DMS 273 treated with DMSO at 0.1 percent for 48 hours (cell line): Measurements from ENCODE around the gene DOCK1.

Experiments
- DNase-seq: peaks from one replicate; lab custom pipeline; 2025; lab: John Stamatoyannopoulos, UW

The DOCK1 gene

GRCh38 chr10:127179612-127180250 is 274.5 kb downstream of the DOCK1 start:
- no peak for DNase-seq

DNA sequence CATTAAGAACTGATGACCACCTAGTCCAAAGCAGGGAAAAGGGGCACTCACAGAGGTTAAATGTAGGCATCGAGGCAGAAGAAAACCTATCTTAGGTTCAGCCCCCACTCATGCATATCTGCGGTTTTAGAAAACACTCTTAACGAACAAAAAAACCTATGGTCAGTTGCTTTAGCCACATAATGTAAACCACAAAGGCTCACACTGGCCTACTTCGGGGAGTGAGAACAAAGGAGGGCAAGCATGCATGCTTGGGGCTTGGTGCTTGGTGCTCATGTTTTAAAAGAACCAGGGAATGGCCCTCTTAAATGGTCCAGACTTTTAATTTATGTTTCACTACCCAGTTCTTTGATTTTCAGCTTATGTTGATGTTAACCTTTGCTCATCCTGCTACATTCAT is 276.9 kb downstream of the DOCK1 start:
- no peak for DNase-seq

DNA sequence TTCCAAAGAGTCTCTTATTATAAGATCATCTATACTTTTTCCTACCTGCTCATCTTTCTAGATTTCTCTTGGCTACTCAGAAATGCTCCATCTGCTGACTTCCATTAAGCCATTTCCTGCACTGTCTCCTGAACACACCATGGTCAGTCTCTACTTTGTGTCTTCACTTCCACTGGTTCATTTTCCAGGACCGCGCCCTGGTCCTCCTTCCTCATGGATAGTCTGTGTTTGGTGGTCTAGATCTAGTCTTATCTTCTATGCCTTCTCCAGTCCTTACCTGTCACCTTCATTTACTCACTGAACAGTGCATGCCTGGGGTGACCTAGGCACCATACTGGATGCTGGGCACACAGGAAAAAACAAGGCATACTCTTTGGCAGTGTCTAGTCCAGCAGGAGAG is 279.4 kb downstream of the DOCK1 start:
- DNase-seq, result no peak

DNA sequence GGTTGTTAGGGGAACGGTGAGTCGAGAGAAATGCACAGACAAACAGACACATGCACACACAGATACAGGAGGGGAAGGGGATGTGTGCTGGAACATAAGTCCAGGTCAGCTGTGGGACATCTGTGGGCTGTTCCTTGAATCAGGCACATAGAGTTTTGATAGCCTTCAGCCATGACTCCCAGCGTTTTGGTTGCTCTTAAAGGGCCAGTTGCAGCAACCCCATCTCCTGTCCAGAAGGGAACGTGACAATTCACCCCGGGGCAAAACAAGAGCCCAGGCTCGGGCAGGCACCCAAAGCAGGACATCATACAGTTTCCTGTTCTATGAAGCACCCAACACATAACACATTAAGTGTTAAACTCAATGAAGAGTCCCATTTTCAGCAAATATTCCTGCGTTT is 281.6 kb downstream of the DOCK1 start:
- no peak for DNase-seq

GRCh38 chr10:127189226-127189625 is 284.0 kb downstream of the DOCK1 start:
- no peak for DNase-seq

GRCh38 chr10:127190427-127190826 is 285.2 kb downstream of the DOCK1 start:
- DNase-seq, result no peak

GRCh38 chr10:127193125-127193524 is 287.9 kb downstream of the DOCK1 start:
- DNase-seq, result no peak

DNA sequence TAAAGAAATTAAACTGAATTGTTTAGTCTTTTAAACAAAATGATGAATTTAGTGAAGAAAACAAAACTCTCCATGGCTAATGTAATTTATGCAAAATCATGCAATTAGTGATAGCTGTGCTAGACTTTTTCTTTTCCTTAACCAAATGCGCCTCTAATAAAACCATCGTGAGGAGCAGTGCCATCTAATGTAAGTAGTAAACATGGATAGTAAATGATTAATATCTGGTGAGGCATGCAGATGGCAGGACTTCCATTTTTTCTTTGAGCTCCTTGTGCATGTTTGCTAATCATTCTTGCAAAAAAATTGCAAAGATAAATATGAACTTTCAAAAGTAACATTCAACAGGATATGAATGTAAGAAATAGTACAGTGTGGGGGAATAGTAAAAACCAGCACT is 288.9 kb downstream of the DOCK1 start:
- DNase-seq, result no peak

DNA sequence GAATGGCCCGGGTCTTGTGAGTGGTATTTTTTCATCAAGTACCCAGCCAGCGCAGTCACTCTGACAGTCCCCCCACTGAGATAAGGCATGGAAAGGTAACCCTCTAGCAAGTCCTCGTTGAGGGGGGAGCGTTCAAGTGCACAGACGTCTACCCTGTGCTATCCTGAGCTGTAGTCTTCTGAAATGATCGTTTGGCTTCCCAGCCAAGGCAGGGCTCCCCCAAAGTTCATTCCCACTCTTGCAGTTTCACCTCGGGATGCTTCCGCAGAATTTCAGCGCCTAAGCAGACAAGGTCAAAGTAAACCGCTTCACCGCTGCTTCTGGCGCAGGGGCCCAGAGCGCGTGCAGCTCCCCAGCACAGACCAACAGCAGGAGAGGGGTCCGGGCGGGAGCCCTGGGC is 289.4 kb downstream of the DOCK1 start:
- DNase-seq, result no peak

GRCh38 chr10:127195041-127195506 is 289.8 kb downstream of the DOCK1 start:
- no peak for DNase-seq

- no peak for DNase-seq
Observed at GRCh38 chr10:127195571-127196281, 290.5 kb downstream of the DOCK1 start.

DNA sequence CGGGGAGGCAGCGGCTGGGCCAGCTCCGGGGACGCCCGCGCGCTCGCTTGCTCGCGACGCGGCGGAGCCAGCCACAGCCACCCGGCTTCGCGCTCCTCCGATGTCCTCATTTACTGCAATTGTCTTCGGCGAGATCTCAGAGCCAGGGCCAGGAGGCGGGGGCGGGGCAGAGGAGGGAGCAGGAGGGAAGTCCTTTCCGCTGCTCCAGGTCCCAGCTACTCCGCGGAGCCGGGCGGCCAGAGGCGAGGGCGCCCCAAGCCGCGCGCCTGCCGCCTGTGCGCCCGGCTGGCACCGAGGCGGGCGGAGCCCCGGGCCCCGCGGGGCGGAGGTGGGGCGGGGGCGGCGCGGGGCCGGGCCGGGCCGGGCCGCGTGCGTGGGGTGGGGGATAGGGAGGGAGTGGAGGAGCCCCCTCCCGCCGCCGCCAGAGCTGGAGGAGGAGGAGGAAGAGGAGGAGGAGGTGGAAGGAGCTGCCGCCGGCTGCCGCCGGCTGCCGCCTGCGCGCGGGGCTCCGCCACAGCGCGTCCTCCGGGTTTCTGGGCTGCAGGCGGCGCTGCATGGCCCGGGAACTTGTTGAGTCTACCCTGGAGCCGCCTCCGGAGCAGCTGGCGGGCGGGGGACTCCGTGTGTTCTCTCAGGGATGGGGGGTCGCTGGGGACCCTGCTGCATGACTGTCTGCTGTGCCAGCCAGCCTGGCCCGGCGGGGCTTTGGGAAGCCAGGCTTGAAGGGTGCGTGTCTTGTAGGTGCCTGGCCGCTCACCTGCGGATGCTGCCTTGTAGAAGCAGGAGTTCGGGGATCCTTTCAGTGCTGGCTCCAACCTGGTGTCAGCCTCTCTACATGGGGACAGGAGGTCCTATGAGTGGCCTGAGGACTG is 291.3 kb downstream of the DOCK1 start, which contains the start of gene INSYN2A:
INSYN2A (minus strand) TSS at position 310 of the 872 bp plus-strand sequence. CDS start 20,196 bp downstream, outside the sequence.
- DNase-seq, result no peak

DNA sequence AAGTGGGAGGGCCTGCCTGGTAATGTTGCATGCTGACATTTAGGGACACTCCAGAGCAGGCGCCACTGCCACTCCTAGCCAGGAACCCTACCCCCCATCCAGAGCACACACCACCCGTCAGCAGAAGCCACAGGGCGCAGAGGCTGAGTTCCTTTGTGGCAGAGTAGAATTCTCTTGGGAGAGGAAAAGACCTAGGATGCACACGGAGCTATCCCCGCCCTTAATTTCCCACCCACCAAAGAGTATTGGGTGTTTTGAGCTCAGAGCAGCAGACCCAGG is 291.9 kb downstream of the DOCK1 start:
- DNase-seq, result no peak

GRCh38 chr10:127198307-127198706 is 293.1 kb downstream of the DOCK1 start:
- DNase-seq, result no peak

- no peak for DNase-seq
Observed at GRCh38 chr10:127198721-127199120, 293.5 kb downstream of the DOCK1 start.

- DNase-seq, result no peak
Observed at GRCh38 chr10:127200646-127201045, 295.4 kb downstream of the DOCK1 start.

DNA sequence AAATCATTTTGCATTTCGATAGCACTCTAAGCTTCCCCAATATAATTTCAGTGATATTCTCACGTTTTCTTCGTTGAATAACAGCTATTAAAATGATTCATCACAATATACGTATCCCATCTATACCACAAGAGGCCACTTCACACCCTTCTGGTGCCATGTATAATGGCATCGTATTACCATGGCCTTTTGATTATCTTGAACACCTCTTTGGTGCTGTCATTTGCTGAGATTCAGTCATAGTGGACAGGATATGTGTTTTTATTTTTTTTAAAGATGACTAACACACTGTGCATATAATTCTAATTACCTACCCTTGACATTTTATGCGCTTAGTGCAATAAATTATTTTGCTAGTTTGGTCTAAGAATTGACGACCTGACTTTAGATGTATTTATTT is 297.8 kb downstream of the DOCK1 start:
- no peak for DNase-seq

DNA sequence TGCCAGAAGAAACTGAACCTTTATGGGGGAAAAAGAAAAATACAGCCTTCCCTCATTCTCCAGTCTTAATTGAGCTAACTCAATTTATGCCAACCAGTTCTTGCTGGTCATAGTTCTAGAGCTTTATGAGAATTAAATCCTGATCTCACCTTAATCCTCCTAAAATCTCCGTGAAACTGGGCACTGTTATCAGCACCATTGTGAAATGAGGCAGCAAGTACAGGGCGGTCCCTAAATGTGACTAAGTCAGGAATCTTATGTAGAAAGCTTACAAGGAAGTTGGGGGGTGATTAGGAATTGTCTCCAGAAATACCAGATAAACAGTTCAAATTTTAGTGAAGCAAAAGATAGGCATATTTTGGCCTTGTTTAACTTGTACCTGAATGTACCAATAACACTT is 301.9 kb downstream of the DOCK1 start:
- DNase-seq, result no peak

- no peak for DNase-seq
Observed at GRCh38 chr10:127210936-127211466, 305.8 kb downstream of the DOCK1 start.

- no peak for DNase-seq
Observed at GRCh38 chr10:127215866-127216265, 310.6 kb downstream of the DOCK1 start.

GRCh38 chr10:127216274-127216673 is 311.0 kb downstream of the DOCK1 start:
- no peak for DNase-seq

GRCh38 chr10:127216786-127217185 is 311.6 kb downstream of the DOCK1 start:
- DNase-seq, result no peak

GRCh38 chr10:127218658-127219057 is 313.4 kb downstream of the DOCK1 start:
- no peak for DNase-seq
